GM19023 (cell line): ENCODE results near the gene TTLL9.

Experiments used
- ATAC-seq: cut with Tn5 transposase; IDR thresholded peaks from one replicate; pipeline ENCODE4 v1.9.1; 2021; ENCODE audit warnings: mild to moderate bottlenecking, moderate library complexity; ENCODE audit not compliant: unreplicated experiment

Gene TTLL9

GRCh38 chr20:31857861-31858759 lies 12.3 kb upstream of the TTLL9 start:
- ATAC-seq: no peak

GRCh38 chr20:31858760-31859083 lies 11.7 kb upstream of the TTLL9 start:
- no peak for ATAC-seq

- no peak for ATAC-seq
Measured at GRCh38 chr20:31859266-31859997, 11.0 kb upstream of the TTLL9 start.

GRCh38 chr20:31859998-31860380 lies 10.4 kb upstream of the TTLL9 start:
- ATAC-seq: no peak

GRCh38 chr20:31860390-31861134 lies 9.9 kb upstream of the TTLL9 start:
- ATAC-seq: no peak

GRCh38 chr20:31861135-31861384 lies 9.4 kb upstream of the TTLL9 start:
- ATAC-seq: no peak

- no peak for ATAC-seq
Measured at GRCh38 chr20:31861385-31862156, 8.9 kb upstream of the TTLL9 start.

GRCh38 chr20:31862157-31862470 lies 8.3 kb upstream of the TTLL9 start:
- ATAC-seq: no peak

- no peak for ATAC-seq
Measured at GRCh38 chr20:31862506-31862905, 7.9 kb upstream of the TTLL9 start.

GRCh38 chr20:31863296-31864085 lies 6.9 kb upstream of the TTLL9 start:
- no peak for ATAC-seq

- no peak for ATAC-seq
Measured at GRCh38 chr20:31864521-31865400, 5.7 kb upstream of the TTLL9 start.

- no peak for ATAC-seq
Measured at GRCh38 chr20:31866221-31866620, 4.2 kb upstream of the TTLL9 start.

- ATAC-seq: no peak
Measured at GRCh38 chr20:31868853-31869672, 1.4 kb upstream of the TTLL9 start.

GRCh38 chr20:31869673-31869941 lies 827 bp upstream of the TTLL9 start:
- ATAC-seq: no peak

GRCh38 chr20:31870726-31871617 lies 538 bp downstream of the TTLL9 start:
- ATAC-seq: no peak

GRCh38 chr20:31871618-31871954 lies 1.2 kb downstream of the TTLL9 start:
- ATAC-seq: no peak

GRCh38 chr20:31872406-31872805 lies 2.0 kb downstream of the TTLL9 start:
- ATAC-seq: no peak

- no peak for ATAC-seq
Measured at GRCh38 chr20:31875671-31876070, 5.2 kb downstream of the TTLL9 start.
